22Rv1 (cell line): Measurements from ENCODE around the gene RTN4RL1.

Experiments used
- ZFX ChIP-seq: fragments of 450-650 bp; IDR thresholded peaks from 2 replicates; pipeline ENCODE4 v1.6.1; 2017; ENCODE audit warnings: antibody characterized with exemption, borderline replicate concordance
- TF ChIP-seq, protein P1 (sequence below): fragments of 450-650 bp; IDR thresholded peaks from 2 replicates; pipeline ENCODE4 v1.5.1; 2017; ENCODE audit warnings: mild to moderate bottlenecking

- TF ChIP-seq, protein P1, sequence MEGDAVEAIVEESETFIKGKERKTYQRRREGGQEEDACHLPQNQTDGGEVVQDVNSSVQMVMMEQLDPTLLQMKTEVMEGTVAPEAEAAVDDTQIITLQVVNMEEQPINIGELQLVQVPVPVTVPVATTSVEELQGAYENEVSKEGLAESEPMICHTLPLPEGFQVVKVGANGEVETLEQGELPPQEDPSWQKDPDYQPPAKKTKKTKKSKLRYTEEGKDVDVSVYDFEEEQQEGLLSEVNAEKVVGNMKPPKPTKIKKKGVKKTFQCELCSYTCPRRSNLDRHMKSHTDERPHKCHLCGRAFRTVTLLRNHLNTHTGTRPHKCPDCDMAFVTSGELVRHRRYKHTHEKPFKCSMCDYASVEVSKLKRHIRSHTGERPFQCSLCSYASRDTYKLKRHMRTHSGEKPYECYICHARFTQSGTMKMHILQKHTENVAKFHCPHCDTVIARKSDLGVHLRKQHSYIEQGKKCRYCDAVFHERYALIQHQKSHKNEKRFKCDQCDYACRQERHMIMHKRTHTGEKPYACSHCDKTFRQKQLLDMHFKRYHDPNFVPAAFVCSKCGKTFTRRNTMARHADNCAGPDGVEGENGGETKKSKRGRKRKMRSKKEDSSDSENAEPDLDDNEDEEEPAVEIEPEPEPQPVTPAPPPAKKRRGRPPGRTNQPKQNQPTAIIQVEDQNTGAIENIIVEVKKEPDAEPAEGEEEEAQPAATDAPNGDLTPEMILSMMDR, result no peak
- no peak for TF ChIP-seq ZFX
Observed at GRCh38 chr17:1936766-1937165, 88.4 kb downstream of the RTN4RL1 start.
